GM23338 (cell line): ENCODE results near the gene TXNDC17. TPM values are rescaled to one million over a fixed set of nuclear protein-coding genes. Genes with fewer than 3 reads are reported as not detected.

Experiments
- ATAC-seq: fragments of 200-7000 bp; cut with Tn5 transposase; 3 replicates; pipeline ENCODE4 v1.9.1; 2020
- DNase-seq: peaks from one replicate; pipeline ENCODE4 v3.0.0-alpha.2; 2015; ENCODE audit warnings: low spot score
- H2AFZ ChIP-seq: fragments of 200-600 bp; sonication (generic); 2 replicates; pipeline ENCODE4 v1.8.0; 2016; ENCODE audit warnings: antibody characterized with exemption, mild to moderate bottlenecking, moderate library complexity
- H3F3A ChIP-seq: fragments of 200-600 bp; sonication (generic); replicated peaks from 2 replicates; pipeline ENCODE4 v1.8.0; 2017; ENCODE audit warnings: antibody characterized with exemption, mixed run types, low read depth
- H3K27ac ChIP-seq: fragments of 200-600 bp; sonication (generic); 2 replicates; pipeline ENCODE4 v1.6.1; 2016; ENCODE audit warnings: low read depth
- H3K27me3 ChIP-seq: fragments of 200-600 bp; sonication (generic); 2 replicates; pipeline ENCODE4 v1.8.0; 2016; ENCODE audit warnings: mild to moderate bottlenecking, mixed run types, moderate library complexity; ENCODE audit not compliant: insufficient read depth
- H3K36me3 ChIP-seq: fragments of 200-600 bp; sonication (generic); 2 replicates; pipeline ENCODE4 v1.8.0; 2016; ENCODE audit warnings: mild to moderate bottlenecking; ENCODE audit not compliant: insufficient read depth
- H3K4me1 ChIP-seq: fragments of 200-600 bp; sonication (generic); 2 replicates; pipeline ENCODE4 v1.8.0; 2016; ENCODE audit warnings: mild to moderate bottlenecking, moderate library complexity; ENCODE audit not compliant: insufficient read depth
- H3K4me2 ChIP-seq: fragments of 200-600 bp; sonication (generic); 2 replicates; pipeline ENCODE4 v1.7.1; 2017; ENCODE audit warnings: mixed run types
- H3K4me3 ChIP-seq: fragments of 200-600 bp; sonication (generic); 2 replicates; pipeline ENCODE4 v1.6.1; 2016; ENCODE audit warnings: mixed run types
- H3K79me2 ChIP-seq: fragments of 200-600 bp; sonication (generic); replicated peaks from 2 replicates; pipeline ENCODE4 v1.8.0; 2017; ENCODE audit warnings: mild to moderate bottlenecking; ENCODE audit not compliant: insufficient read depth
- H3K9me2 ChIP-seq: fragments of 200-600 bp; sonication (generic); 2 replicates; pipeline ENCODE4 v1.8.0; 2017; ENCODE audit not compliant: insufficient read depth
- H4K20me1 ChIP-seq: fragments of 200-600 bp; sonication (generic); replicated peaks from 2 replicates; pipeline ENCODE4 v1.8.0; 2017; ENCODE audit warnings: mild to moderate bottlenecking; ENCODE audit not compliant: insufficient read depth
- H3K27ac Mint-ChIP-seq: 2 replicates; pipeline ENCODE4 v1.8.0; 2020; ENCODE audit warnings: inconsistent platforms, mild to moderate bottlenecking, moderate library complexity, mixed read lengths
- H3K27me3 Mint-ChIP-seq: 3 replicates; pipeline ENCODE4 v1.8.0; 2022; ENCODE audit warnings: low read depth, mild to moderate bottlenecking, moderate library complexity, mixed read lengths, inconsistent platforms; ENCODE audit not compliant: insufficient read depth, poor library complexity
- H3K36me3 Mint-ChIP-seq: 3 replicates; pipeline ENCODE4 v1.8.0; 2021; ENCODE audit warnings: low read depth, mild to moderate bottlenecking, inconsistent platforms, moderate library complexity, mixed read lengths
- H3K4me1 Mint-ChIP-seq: 3 replicates; pipeline ENCODE4 v1.8.0; 2020; ENCODE audit warnings: mild to moderate bottlenecking, inconsistent platforms, mixed read lengths
- H3K4me3 Mint-ChIP-seq: 3 replicates; pipeline ENCODE4 v1.8.0; 2021; ENCODE audit warnings: moderate library complexity, mild to moderate bottlenecking, inconsistent platforms, mixed read lengths
- H3K9me3 Mint-ChIP-seq: 3 replicates; pipeline ENCODE4 v1.8.0; 2020; ENCODE audit warnings: moderate library complexity, mild to moderate bottlenecking, inconsistent platforms, mixed read lengths
- EZH2 ChIP-seq: fragments of 200-600 bp; sonication (generic); IDR thresholded peaks from one replicate; pipeline ENCODE4 v1.8.0; 2017; ENCODE audit warnings: antibody characterized with exemption, mild to moderate bottlenecking, low read depth; ENCODE audit not compliant: unreplicated experiment
- NANOG ChIP-seq: IDR thresholded peaks from 2 replicates; pipeline ENCODE4 v1.6.1; 2016; ENCODE audit warnings: antibody characterized with exemption, borderline replicate concordance
- POLR2AphosphoS5 ChIP-seq: IDR thresholded peaks from 2 replicates; pipeline ENCODE4 v1.6.1; 2016; ENCODE audit warnings: antibody characterized with exemption, low read depth
- STAT1 ChIP-seq: IDR thresholded peaks from one replicate; pipeline ENCODE4 v1.6.1; 2016; ENCODE audit warnings: antibody characterized with exemption; ENCODE audit not compliant: unreplicated experiment
- ZNF331 ChIP-seq: fragments of 250-450 bp; sonication (Bioruptor Pico); IDR thresholded peaks from 2 replicates; pipeline ENCODE4 v1.5.0; 2020; ENCODE audit warnings: low read depth, mild to moderate bottlenecking, moderate library complexity
- ZNF462 ChIP-seq: fragments of 250-450 bp; sonication (Bioruptor Pico); IDR thresholded peaks from 2 replicates; pipeline ENCODE4 v1.5.0; 2020; ENCODE audit warnings: mild to moderate bottlenecking, moderate library complexity
- polyA plus RNA-seq: library from polyadenylated mRNA; unstranded; fragments of >200 nt; fragmentation: Nextera tagmentation; extraction: Ambion mirVana; gene quantifications from 2 replicates; pipeline ENCODE4 v1.2.1, GENCODE V29; 2016
- total RNA-seq: library from RNA; depleted of rRNA; stranded (reverse); fragments of >200 nt; shearing (Covaris generic); gene quantifications from 2 replicates; pipeline ENCODE4 v1.2.3, GENCODE V29; 2014

TXNDC17 gene
- total and polyA plus RNA-seq, 2 experiments from 2014 or later: 202 to 887 TPM

GRCh38 chr17:6668219-6668618 lies 27.4 kb downstream of the TXNDC17 start:
- H2AFZ ChIP-seq: no peak overlapping the region
- no peaks in the 10 kb centered on the region for H3K9me3 Mint-ChIP-seq
- no peaks in the 10 kb centered on the region for H3F3A ChIP-seq
- H3K4me3 Mint-ChIP-seq: no peak overlapping the region
- no peak for TF ChIP-seq STAT1
- TF ChIP-seq NANOG: no peak
- TF ChIP-seq ZNF462: no peak
- TF ChIP-seq POLR2AphosphoS5: no peak
- no peaks in the 10 kb centered on the region for H3K36me3 ChIP-seq
- DNase-seq (no peak), ATAC-seq (no peak)
- no peak overlapping the region for H3K27ac ChIP-seq
- H3K27ac Mint-ChIP-seq: no peak overlapping the region
- H3K4me2 ChIP-seq: no peak overlapping the region
- peaks cover 7% of the 10 kb centered on the region; the same call in 1 of the 2 replicates for H4K20me1 ChIP-seq
- no peak overlapping the region for H3K4me3 ChIP-seq
- no peaks in the 10 kb centered on the region for H3K9me2 ChIP-seq
- peaks cover 13% of the 10 kb centered on the region for H3K27me3 ChIP-seq
- H3K79me2 ChIP-seq: no peaks in the 10 kb centered on the region
- H3K36me3 Mint-ChIP-seq: no peaks in the 10 kb centered on the region
- H3K27me3 Mint-ChIP-seq: peaks cover 16% of the 10 kb centered on the region
- no peaks in the 10 kb centered on the region for H3K4me1 ChIP-seq
- peaks cover 8% of the 10 kb centered on the region; the same call in 2 of the 3 replicates for H3K4me1 Mint-ChIP-seq

- no peak overlapping the region for H3K27ac ChIP-seq
- Mint-ChIP-seq H3K9me3 (no peaks in the 10 kb centered on the region), H3K27ac (no peak overlapping the region), H3K4me3 (no peak overlapping the region), H3K36me3 (no peaks in the 10 kb centered on the region), H3K4me1 (peaks cover 8% of the 10 kb centered on the region; the same call in 2 of the 3 replicates), H3K27me3 (peaks cover 16% of the 10 kb centered on the region)
- H3K79me2 ChIP-seq: no peaks in the 10 kb centered on the region
- H3K4me3 ChIP-seq: no peak overlapping the region
- no peaks in the 10 kb centered on the region for H3F3A ChIP-seq
- H3K9me2 ChIP-seq: no peaks in the 10 kb centered on the region
- DNase-seq: no peak
- H3K4me2 ChIP-seq: no peak overlapping the region
- H3K4me1 ChIP-seq: no peaks in the 10 kb centered on the region
- H2AFZ ChIP-seq: no peak overlapping the region
- H3K27me3 ChIP-seq: peaks cover 13% of the 10 kb centered on the region
- H3K36me3 ChIP-seq: no peaks in the 10 kb centered on the region
- peaks cover 7% of the 10 kb centered on the region; the same call in 1 of the 2 replicates for H4K20me1 ChIP-seq
- ATAC-seq: no peak
- TF ChIP-seq EZH2 (no peak), ZNF331 (no peak), ZNF462 (no peak), NANOG (no peak)
These were observed 28.0 kb downstream of the TXNDC17 start for GRCh38 chr17:6668727-6669425.
